ENCODE measurements around the gene ELOVL2.

GRCh38 chr6:11017090-11017489 is 27.0 kb downstream of the ELOVL2 start:
- no peak for TF ChIP-seq CTCF (IDR thresholded peaks at IDR 0.05; ENCODE audit: poor library complexity)
- no peak for TF ChIP-seq EZH2 (IDR thresholded peaks at IDR 0.05; ENCODE audit: borderline replicate concordance)

Measured in hepatocyte (in vitro differentiated cells).